Fibroblast of villous mesenchyme (primary cell): ENCODE results near the gene USP30. TPM values are rescaled to one million over a fixed set of nuclear protein-coding genes. Genes with fewer than 3 reads are reported as not detected.

Source experiments
- DNase-seq: peaks from one replicate; pipeline ENCODE4 v3.0.0-alpha.2; 2010; ENCODE audit warnings: low read depth
- H3K4me3 ChIP-seq: 2 replicates; pipeline ENCODE4 v1.5.1; 2011; ENCODE audit warnings: low read depth, mild to moderate bottlenecking, low read length
- CTCF ChIP-seq: IDR thresholded peaks from 2 replicates; pipeline ENCODE4 v1.5.1; 2012; ENCODE audit warnings: low read depth, mild to moderate bottlenecking, low read length; ENCODE audit not compliant: insufficient read depth
- total RNA-seq: library from RNA; depleted of rRNA; stranded (reverse); fragments of >200 nt; gene quantifications from 2 replicates; pipeline ENCODE4 v1.2.3, GENCODE V29; 2012

The USP30 gene
- 8.4 and 9.1 TPM in 2 replicates for total RNA-seq

- DNase-seq = peak; percentile 89
- H3K4me3 ChIP-seq = peak within 1 kb of the TSS; percentile 97
- TF ChIP-seq CTCF = no peak
Observed at GRCh38 chr12:109052414-109053323, at the start of gene USP30. Gene USP30 (plus strand): TSS chr12:109052576. CDS start chr12:109052679, 103 bp downstream.

GRCh38 chr12:109004017-109004416, 48.4 kb upstream of the USP30 start:
- H3K4me3 ChIP-seq = no peak overlapping the region
- TF ChIP-seq CTCF = no peak
- no peak for DNase-seq

- TF ChIP-seq CTCF = no peak
- no peak overlapping the region for H3K4me3 ChIP-seq
- DNase-seq = no peak
Observed at GRCh38 chr12:109009766-109010165, 42.6 kb upstream of the USP30 start.

- DNase-seq = no peak
- TF ChIP-seq CTCF = no peak
- H3K4me3 ChIP-seq = no peak overlapping the region
Observed at GRCh38 chr12:109010259-109010658, 42.1 kb upstream of the USP30 start.

GRCh38 chr12:109014984-109015765, 37.2 kb upstream of the USP30 start:
- no peak for TF ChIP-seq CTCF
- no peak overlapping the region for H3K4me3 ChIP-seq
- DNase-seq = no peak

GRCh38 chr12:109016016-109016415, 36.4 kb upstream of the USP30 start:
- DNase-seq = no peak
- H3K4me3 ChIP-seq = no peak overlapping the region
- TF ChIP-seq CTCF = no peak
